ENCODE measurements around the gene NDUFA13.
A peak's percentile ranks its signal among the peaks of the same experiment; 100 is the strongest.

The NDUFA13 gene

DNA sequence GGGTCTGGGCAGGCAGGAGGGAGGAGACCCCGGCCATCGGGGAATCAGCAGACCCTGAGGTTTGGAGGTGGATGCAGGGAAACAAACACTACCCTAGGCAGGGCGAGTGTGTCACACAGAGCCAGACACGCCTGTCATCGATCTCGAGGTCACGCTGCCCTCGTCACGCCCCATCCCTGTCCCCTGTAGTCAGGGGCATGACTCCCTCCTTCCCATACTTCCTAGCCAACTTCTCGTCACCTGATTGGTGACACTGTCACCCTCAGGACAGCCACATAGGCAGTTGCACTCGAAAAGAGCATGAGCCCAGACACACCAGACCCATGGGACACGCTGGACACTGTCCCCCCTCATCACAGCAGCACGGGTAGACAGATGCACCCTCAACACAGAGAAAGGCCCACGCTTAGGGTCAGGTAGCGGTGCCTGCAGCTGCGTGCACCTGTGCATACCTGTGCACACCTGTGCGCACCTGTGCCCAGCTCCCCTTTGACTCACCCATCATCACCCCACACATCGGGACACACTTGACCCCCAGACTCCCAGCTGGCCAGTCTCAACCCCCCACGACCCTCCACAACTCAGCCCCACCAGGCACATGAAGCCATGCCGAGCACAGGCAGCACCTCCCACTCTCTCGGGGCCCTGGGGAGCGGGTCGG, 33.9 kb downstream of the NDUFA13 start:
- DNase-seq, result no peak

DNA sequence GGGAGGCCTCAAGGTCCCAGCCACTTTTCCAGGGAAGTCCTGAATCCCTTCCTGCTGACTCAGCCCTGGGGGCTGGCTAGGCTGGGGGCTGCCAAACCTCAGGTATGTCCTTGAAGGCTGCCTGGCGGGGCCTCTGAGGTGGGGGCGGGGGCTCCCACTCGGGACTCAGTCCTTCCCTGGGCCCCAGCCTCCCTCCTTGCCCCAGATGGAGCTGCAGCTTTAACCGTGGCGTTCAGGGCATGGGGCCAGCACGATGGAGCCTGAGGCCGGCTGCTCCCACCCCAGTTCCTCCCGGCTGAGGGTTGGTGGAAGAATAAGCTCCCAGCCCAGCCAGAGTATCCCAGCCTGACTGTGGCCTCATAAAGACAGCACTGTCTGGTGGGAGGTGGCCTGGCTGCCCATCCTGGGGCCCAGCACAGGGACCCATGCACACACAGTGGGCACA, 34.5 kb downstream of the NDUFA13 start:
- no peak for DNase-seq

DNA sequence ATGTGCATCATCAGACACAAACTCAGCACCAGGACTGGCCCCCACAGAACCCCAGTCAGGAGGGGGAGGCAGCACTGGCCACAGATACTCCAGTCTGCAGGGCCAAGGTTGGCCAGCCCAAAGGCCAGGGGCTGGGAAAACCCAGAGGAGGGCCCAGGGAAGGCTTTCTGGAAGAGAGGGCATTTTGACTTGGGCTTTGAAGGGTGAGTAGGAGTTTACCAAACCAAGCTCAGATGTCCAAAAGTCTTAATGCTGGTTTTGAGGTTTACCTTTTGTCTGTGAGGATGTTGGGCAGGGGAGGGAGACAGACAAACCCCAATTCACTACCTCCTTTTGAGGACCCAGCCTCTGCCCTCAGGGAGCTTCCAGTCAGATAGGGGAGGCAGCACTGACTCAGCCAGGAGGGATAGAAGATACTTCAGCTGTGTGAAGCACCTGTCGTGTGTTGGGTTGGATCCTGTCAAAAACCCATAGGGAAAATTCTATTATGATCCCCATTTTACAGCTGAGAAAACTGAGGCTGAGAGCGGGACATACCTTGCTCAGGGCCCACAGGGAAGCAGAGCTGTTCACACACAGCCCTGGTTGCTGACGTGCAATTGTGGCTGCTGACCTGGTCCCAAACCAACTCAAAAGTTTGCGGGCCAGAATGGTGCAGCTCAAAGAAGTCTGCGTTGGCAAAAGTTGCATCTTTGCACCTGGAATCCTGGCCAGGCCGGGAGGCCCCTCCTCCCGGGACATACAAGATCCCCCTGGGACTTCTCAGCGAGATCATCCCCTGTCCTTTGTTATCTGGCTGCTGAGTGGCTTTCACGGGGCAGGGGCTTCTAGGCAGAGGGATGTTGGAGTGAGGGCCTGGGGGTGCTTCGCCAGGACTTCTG, 35.2 kb downstream of the NDUFA13 start:
- no peak for DNase-seq

DNA sequence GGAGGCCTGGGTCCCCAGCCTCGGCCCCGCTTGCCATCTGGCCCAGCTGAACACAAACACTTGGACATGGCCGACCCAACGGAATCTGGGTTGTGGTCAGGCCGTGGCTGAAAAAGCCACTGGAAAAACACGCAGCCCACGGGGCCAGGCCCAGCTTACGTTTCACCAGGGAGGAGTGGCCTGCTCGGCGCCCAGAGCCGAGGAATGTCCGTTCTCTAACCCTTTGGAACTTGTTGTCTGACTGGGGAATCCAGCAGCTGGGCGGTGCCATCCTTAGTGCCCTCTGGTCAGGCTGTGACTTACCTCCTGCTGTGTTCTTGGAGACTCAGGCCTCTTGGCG, 35.8 kb downstream of the NDUFA13 start:
- DNase-seq, result no peak

DNA sequence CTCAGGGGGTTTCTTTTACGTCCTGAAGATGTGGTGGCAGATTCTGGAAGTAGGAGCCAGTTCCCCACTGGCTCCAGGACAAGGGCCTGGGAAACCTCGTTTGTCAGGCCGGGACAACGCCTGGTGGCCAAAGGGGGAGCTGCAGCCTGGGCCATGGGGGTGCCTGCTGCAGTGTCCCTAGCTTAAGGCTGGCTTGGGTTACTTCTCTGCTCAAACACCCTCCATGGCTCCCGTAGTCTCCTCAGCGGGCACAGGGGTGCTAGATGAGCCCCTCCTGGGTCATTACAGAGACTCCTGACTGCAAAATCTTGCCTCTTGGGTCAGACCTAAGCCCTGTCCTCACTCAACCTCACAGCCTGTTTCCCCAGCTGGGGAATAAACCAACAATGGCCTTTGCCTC, 36.8 kb downstream of the NDUFA13 start:
- no peak for DNase-seq

DNA sequence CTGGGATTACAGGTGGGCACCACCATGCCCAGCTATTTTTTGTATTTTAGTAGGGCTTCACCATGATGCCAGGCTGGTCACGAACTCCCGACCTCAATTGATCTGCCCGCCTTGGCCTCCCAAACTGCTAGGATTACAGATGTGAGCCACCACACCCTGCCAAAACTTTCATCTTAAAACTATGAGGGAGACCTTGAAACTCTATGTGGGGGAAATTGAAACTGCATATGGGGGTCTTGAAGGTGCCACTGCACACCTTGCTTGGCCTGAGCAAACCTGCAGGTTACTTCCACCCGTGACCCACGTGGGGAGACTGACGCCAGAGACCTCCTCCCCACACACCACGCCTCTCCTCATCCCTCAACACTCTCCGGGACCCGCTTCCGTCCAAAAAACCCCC, 37.6 kb downstream of the NDUFA13 start:
- no peak for DNase-seq

DNA sequence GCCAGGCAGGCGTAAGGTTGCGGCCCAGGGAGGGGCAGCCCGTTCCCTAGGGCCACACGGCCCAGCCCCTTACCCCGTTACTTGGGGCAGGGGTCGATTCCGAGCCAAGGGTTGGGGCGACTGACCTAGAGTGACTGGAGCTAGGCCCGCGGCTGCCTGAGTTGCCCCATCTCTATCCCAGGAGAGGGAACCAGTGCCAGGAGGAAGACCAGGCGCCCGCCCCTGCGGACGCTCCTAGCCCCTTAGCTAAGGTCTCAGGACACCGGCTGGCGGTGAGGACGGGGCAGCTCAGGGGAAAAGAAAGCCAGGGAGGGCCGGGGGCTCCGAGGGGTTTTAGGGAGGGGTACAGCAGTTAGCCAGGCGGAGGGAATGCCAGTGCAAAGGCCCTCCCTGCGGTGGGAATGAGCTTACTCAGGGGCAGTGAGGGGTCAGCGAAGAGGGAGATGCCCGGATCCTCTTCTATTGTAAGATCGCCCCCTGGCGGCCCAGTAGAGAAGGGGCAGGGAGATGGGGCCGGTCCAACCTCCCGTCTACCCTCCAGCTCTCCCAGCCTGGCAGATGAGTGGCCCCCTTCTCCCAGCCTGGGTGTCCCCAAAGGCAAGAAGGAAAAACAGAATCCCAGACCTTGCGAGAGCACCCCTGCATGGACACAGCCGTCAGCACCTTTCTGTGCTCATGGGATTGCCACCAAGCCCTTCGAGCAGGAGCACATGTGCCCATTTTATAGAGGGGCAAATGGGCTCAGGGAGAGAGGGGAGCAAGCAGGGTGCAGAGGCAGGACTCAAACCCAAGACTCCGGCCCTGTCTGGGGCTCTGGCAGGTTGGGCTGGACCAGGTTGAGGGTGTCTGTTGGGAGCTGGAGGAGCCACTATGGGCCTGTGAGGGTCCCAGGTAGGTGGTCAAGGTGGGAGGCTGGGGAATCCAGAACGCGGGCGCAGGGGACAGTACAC, 38.3 kb downstream of the NDUFA13 start:
- DNase-seq, result no peak

DNA sequence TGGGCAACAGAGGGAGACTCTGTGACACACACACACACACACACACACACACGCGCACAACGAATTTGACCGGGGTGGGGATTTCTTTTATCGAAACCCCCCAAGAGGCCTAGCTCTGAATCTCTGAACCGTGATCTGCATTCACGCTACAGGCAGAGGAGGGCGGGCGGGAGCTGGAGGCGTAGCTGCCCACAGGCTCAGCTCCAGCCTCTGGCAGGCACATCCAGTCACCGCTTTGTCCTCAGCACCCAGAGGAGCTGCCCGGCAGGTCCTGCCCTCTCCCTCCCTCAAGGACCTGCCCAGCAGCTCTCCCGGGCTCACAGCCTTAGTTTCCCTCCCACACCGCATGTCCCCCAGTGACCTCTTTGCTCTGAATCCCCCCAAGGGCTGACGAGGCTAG, 42.0 kb downstream of the NDUFA13 start:
- no peak for DNase-seq

DNA sequence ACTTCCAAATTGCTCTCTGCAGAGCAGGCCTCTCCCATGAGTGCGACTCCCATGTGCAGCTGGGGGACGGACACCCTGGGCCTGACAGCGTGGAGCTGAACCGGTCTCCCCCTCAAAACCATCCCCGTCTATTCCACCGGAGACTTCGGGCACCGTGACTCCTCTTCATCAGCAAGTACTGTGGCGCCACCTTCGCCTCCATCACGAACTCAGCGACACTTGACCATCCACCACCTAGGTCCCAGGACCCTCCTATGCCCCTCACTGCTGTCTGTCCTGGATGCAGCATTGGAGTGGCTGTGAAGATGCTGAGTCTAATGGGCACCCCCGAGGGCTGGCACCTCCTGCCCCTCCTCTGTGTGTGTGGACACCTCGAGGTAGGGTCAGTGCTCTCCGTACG, 42.6 kb downstream of the NDUFA13 start:
- DNase-seq, result no peak

DNA sequence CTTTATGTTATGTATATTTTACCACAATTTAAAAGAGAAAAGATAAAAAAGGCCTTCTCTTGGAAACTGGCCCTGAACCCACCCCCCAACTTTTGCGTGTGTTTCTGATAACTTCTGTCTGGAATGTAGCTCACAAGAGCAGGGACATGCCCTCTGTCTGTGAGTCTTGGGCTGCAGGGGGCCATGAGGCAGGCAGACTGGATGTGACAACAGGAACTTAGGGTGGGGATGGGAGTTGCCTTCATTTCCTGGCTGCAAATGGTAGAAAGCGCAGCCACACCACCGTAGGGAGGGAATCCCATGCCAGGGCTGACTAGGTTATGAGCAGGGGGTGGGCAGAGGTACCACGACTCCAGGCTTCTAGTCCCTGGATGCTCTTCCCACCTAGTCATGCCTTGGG, 43.9 kb downstream of the NDUFA13 start:
- DNase-seq, result no peak

DNA sequence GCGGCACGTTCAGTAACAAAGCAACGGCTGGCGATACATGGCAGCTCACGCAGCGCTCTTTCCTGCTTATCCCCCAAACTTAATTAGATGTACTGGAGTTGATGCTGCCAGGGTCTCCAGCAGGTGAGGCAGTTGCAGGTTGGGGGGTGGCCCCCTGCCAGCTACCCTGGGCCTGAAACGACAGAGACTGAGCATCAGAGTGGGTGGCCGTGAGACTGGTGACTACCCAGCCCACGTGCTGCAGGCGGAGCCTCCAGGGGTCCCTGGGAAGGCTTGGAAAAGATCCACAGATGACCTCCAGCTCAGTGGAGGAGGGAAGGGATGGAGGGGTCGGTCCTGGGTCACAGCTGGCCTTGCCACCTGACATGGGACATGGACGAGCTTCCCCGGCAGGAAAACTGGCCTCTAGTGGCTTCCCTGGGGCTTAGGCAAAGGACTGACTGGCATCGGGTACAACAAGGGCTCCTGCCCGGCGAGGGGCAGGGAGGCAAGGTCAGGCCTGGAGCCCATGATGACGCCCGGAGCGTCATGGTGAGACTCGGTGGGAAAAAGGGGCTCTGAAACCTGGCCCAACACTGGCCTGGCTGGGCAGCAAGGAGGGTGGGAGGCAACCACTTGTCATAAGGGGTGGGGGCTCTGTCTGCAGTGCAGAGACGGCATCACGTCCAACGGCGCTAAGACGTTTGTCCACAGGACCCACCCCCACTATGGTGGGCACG, 46.1 kb downstream of the NDUFA13 start:
- DNase-seq, result no peak

DNA sequence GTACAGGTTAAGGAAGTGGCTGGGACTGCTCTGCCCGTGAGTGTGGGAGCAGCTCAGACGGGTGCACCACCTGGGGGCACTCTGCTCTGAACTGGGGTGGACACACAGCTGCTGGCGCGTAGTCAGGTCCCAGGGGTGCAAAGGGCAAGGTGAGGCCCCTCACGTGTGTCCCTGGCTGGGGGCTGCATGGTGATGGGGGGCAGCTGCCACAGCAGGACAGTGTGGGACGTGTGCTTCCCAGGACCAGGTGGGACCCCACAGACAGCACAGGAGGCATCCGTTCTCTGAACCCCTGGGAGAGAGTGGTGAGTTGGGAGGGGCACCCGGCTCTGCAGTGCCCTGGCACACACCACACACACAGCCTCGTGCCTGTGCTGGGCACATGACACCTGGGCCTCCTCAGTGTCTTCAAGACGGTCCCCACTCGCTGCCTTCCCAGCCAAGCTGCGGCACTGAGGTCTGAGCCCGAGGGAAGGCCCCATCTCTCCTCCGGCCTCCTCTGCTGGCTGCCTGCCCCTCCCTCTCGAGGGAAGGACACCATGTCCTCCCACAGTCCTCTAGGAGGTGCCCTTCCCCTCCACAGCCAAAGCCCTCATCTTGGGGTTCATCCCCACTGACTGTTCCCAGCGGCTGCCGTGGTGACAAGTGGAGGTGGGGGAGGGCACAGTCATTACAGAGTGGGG, 46.8 kb downstream of the NDUFA13 start:
- no peak for DNase-seq

DNA sequence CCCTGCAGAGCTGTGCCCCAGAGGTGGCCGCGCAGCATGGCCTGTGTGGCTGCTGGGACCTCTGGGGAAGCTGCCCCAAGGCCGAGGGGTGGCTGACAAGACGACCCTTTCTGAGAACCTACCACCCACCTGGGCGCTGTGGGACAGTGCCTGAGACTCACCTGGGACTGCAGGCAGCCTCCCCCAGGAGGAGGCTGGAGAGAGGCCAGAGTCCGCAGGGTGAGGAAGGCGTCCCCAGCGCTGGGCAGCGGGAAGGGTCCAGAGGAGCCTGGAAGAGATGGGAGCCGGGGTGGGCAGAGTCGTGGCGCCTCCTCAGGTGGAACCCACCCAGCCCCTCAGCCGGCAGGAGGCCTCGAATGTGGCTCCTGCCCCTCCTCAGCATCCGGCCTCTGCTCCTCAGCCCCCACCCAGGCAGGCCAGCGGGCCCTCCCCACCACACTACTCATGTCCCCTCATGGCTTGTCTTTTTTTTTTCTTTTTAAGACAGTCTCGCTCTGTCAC, 47.4 kb downstream of the NDUFA13 start:
- no peak for DNase-seq

DNA sequence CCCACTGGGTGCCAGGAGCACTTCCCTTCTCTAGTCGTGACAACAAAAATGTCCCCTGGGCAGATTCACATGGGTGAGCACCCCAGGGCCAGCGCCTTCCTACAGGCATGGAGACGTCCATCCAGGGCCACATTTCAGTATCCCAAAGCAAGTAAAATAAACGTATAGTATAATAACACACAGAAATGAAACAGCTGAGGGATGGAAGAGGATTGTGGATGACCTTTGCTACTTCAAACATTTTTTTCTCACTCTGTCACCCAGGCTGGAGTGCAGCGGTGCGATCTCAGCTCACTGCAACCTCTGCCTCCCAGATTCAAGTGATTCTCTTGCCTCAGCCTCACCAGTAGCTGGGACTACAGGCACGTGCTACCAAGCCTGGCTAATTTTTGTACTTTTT, 50.3 kb downstream of the NDUFA13 start:
- DNase-seq, result no peak

DNA sequence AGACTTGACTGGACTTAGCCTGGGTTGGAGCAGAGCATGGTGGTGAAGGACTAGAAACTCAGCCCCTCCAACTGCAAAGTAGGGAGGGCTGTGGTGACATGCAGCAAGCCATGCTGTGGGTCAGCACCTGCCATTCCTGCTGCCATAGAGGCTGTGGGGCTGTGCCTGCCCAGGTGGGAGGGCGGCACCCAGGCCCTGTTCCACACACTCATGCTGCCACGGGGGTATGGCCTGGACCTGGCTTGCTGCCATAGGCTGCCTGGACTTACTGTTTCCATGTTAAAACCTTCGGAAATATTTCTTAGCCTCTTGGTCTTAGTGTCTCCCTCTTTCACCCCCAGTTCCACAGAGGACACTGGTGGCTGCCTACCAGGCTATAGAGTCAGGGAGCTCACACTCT, 51.4 kb downstream of the NDUFA13 start:
- no peak for DNase-seq

DNA sequence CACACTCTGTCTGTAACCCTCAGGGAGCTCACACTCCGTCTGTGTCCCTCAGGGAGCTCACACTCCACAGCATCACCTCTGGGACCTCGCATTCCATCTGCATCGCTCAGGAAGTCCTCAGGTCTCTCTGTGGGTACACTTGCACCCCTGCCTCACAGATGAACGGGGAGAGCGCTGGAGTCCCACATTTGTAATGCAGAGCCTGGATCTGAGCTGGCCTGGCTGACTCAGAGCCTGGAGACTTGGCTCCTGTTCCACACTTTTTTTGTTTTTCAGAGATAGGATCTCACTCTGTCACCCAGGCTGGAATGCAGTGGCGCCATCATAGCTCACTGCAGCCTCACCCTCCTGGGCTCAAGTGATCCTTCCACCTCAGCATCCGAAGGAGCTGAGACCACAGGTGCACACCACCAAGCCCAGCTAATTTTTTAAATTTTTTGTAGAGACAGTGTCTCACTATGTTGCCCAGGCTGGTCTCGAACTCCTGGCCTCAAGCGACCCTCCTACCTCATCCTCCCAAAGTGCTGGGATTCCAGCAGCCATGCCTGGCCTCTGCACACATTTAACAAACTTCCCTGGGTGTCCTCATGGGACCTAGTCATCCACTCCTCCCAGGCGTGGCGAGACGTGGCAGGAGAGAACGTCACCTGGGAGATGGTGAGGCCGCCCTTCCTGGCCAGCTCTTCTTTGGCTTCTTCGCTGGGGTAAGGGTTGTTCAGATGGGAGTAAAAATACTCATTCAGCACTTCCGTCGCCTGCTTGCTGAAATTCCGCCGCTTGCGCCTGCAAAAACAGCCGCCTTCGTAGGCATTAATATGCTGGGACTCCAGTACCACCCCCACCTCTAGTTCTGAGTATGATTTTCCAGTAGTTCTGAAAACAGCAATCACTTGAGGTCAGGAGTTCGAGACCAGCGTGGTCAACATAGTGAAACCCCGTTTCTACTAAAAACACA, 53.1 kb downstream of the NDUFA13 start:
- DNase-seq, result no peak

DNA sequence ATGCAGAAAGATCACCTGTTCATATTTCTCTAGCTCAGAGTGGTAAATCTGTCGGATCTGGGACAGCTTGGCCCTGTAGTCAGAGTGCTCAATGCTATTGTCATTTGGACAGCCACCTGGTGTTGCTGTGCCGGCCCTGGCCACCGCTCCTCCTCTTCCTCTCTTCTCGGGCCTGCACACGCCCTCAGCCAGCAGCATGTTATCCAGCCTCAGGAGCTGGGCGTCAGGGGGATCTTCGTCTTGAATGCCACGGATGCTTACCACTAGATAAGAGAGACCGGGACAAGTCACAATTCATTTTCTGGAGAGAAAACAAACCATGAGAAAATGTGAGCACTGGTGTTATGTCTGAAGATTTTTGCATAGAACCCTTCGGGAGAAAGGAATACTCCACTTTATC, 54.5 kb downstream of the NDUFA13 start:
- DNase-seq, result no peak

DNA sequence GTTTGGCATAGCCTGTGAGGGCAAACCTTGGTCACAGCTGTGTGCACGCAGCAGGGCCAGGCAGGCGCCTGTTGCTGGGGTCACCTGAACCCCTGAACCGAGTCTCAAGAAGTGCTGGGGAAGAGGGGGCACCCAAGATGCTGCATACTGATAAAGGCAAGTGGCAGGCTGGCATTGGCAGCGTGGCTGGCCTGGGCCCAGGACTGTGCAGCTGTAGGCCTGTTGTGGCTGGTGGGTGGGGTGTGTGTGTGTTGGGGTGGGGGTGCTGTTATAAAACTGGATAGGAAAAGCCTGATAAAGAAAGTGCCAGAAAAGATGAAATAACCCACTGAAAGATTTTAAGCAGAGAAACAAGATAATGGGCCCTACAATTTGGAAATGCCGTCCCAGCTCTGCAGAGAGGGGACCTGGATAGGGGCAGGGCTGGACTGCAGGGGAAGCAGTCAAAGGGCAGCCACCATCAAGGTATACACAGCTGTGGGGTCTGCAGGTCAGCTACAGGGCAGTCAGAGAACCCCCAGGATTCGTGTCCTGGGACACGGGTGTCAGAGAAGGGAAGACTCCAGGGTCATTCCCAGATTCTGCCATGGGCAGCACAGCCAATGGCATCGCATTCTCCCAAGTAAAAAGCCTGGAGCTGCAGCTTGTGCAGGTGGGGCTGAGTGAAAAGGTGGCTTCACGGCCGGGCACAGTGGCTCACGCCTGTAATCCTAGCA, 55.2 kb downstream of the NDUFA13 start:
- no peak for DNase-seq

DNA sequence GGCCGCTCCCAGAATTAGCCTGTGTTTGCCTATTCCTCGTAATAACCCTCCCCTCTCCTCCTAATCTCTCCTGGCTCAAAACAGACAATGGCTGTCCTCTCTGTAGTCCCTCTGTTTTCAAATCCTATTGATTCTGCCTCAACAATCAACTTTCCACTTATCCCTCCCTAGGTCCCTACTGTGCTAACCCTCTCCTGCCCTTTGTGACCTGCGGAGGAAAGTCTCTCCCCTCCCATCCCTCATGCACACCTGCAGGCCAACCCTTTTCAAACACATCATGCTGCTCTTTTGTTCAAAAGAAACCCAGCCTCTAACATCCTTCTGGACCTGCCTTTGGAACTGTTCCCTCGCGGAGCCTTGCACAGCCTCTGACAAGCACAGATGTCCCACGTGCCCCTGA, 59.4 kb downstream of the NDUFA13 start:
- peak; percentile 42 for DNase-seq

Data from NCI-H1694 treated with DMSO at 0.1 percent for 48 hours (cell line).